Activated CD8-positive, alpha-beta T cell treated with anti-CD3 and anti-CD28 coated beads for 36 hours (primary cell): ENCODE data around the gene RFC1. TPM values are rescaled to one million over a fixed set of nuclear protein-coding genes. Genes with fewer than 3 reads are reported as not detected.
"Not testable (repeated sequence)": the region's sequence is repeated elsewhere in the genome, so short reads cannot be mapped to it uniquely, and the experiment has no call there.

Experiments
- ATAC-seq: fragments of 200-7000 bp; cut with Tn5 transposase; one replicate; pipeline ENCODE4 v1.10.0; 2021; ENCODE audit warnings: mild to moderate bottlenecking, moderate library complexity
- CTCF ChIA-PET: fragments of 350-600 bp; sonication (Branson Sonifier 250); formaldehyde crosslinking; loops from one replicate; lab custom pipeline; 2021; ENCODE audit warnings: antibody characterized with exemption; lab: Charles Lee
- POLR2A ChIA-PET: fragments of 350-600 bp; sonication (Branson Sonifier 250); formaldehyde crosslinking; loops from one replicate; lab custom pipeline; 2021; ENCODE audit warnings: antibody characterized with exemption; lab: Charles Lee
- DNase-seq: peaks from one replicate; pipeline ENCODE4 v3.0.0-alpha.2; 2020
- H3K27ac Mint-ChIP-seq: one replicate; pipeline ENCODE4 v1.8.0; 2021; ENCODE audit warnings: mild to moderate bottlenecking, mixed read lengths
- H3K27me3 Mint-ChIP-seq: one replicate; pipeline ENCODE4 v1.8.0; 2021; ENCODE audit warnings: mixed read lengths
- H3K36me3 Mint-ChIP-seq: one replicate; pipeline ENCODE4 v1.8.0; 2021; ENCODE audit warnings: low read depth, mixed read lengths
- H3K4me1 Mint-ChIP-seq: one replicate; pipeline ENCODE4 v1.8.0; 2021; ENCODE audit warnings: low read depth, mixed read lengths
- H3K4me3 Mint-ChIP-seq: one replicate; pipeline ENCODE4 v1.8.0; 2021; ENCODE audit warnings: mild to moderate bottlenecking, moderate library complexity, mixed read lengths
- H3K9me3 Mint-ChIP-seq: one replicate; pipeline ENCODE4 v1.8.0; 2021; ENCODE audit warnings: mixed read lengths
- CTCF ChIP-seq: fragments of 200-600 bp; IDR thresholded peaks from one replicate; pipeline ENCODE4 v1.8.0; 2022; ENCODE audit warnings: antibody characterized with exemption, mild to moderate bottlenecking
- intact Hi-C: fragments of 100-400 bp; cut with micrococcal nuclease; formaldehyde crosslinking; loops from one replicate; pipeline ENCODE4 v1.10.0; 2022
- total RNA-seq, 2 experiments: library from RNA; stranded (reverse); gene quantifications; one replicate each; pipeline ENCODE4 v1.2.3, GENCODE V29; 2021

The RFC1 gene
- total RNA-seq = 100 to 1,000 TPM; 108 to 114 TPM

GRCh38 chr4:39365830-39366771 is at the start of gene RFC1:
Gene RFC1, minus strand, starts transcription at chr4:39366362. Its CDS starts 121 bp downstream, at chr4:39366241.
- peaks cover 26% of the 10 kb centered on the region for H3K4me1 Mint-ChIP-seq
- POLR2A ChIA-PET = interaction anchor here (0.5 to 6.3 kb wide), 12 partner anchors 9 to 1092 kb away, joined by 3 to 87 read pairs (median 4); partner anchors contain the start of genes LIAS and RPL9

GRCh38 chr4:39415678-39416283 is 49.6 kb upstream of the RFC1 start:
- Mint-ChIP-seq H3K27ac (no peak overlapping the region), H3K4me3 (no peak overlapping the region), H3K27me3 (no peaks in the 10 kb centered on the region), H3K36me3 (no peaks in the 10 kb centered on the region), H3K4me1 (peaks cover 3% of the 10 kb centered on the region), H3K9me3 (no peaks in the 10 kb centered on the region)
- no peak for TF ChIP-seq CTCF
- intact Hi-C loops = no loop called here
- ChIA-PET POLR2A (interaction anchor here (0.6 kb wide), 1 partner anchor 461 kb away, joined by 4 read pairs; no protein-coding TSS in a partner anchor), CTCF (no interaction called here)
- ATAC-seq (no peak), DNase-seq (no peak)

More at GRCh38 chr4:39365830-39366771, at the start of gene RFC1:
- CTCF ChIA-PET = interaction anchor here (0.9 to 2.8 kb wide), 6 partner anchors 9 to 81 kb away, joined by 3 to 12 read pairs (median 3); no protein-coding TSS in a partner anchor
- peak within 1 kb of the TSS; percentile 95 for H3K27ac Mint-ChIP-seq
- peak; percentile 87 for ATAC-seq
- H3K27me3 Mint-ChIP-seq = no peaks in the 10 kb centered on the region
- H3K9me3 Mint-ChIP-seq = peaks cover 8% of the 10 kb centered on the region
- peak; percentile 97 for DNase-seq
- no peak for TF ChIP-seq CTCF
- intact Hi-C loops = no loop called here
- H3K36me3 Mint-ChIP-seq = peaks cover 25% of the 10 kb centered on the region
- peak within 1 kb of the TSS; percentile 91 for H3K4me3 Mint-ChIP-seq

GRCh38 chr4:39411561-39411960 is 45.4 kb upstream of the RFC1 start:
- H3K27me3 Mint-ChIP-seq, H3K9me3 Mint-ChIP-seq, H3K4me3 Mint-ChIP-seq, H3K36me3 Mint-ChIP-seq, intact Hi-C loops, H3K4me1 Mint-ChIP-seq, DNase-seq, H3K27ac Mint-ChIP-seq, CTCF ChIA-PET, ATAC-seq: not testable (repeated sequence)
- POLR2A ChIA-PET = interaction anchor here (0.6 kb wide), 2 partner anchors 54 to 191 kb away, joined by 4 to 5 read pairs; no protein-coding TSS in a partner anchor

GRCh38 chr4:39410415-39410814 is 44.3 kb upstream of the RFC1 start:
- H3K4me3 Mint-ChIP-seq = no peak overlapping the region
- DNase-seq (no peak), ATAC-seq (no peak)
- no peak for TF ChIP-seq CTCF
- no peaks in the 10 kb centered on the region for H3K9me3 Mint-ChIP-seq
- intact Hi-C loops = no loop called here
- H3K27ac Mint-ChIP-seq = no peak overlapping the region
- no peaks in the 10 kb centered on the region for H3K27me3 Mint-ChIP-seq
- POLR2A ChIA-PET = no interaction called here
- CTCF ChIA-PET = interaction anchor here (0.8 to 1.4 kb wide), 3 partner anchors 22 to 225 kb away, joined by 3 to 5 read pairs (median 3); no protein-coding TSS in a partner anchor
- H3K4me1 Mint-ChIP-seq = peaks cover 3% of the 10 kb centered on the region
- no peaks in the 10 kb centered on the region for H3K36me3 Mint-ChIP-seq

- CTCF ChIA-PET = interaction anchor here (1.2 kb wide), 1 partner anchor 9 kb away, joined by 3 read pairs; no protein-coding TSS in a partner anchor
- Mint-ChIP-seq H3K4me1 (no peaks in the 10 kb centered on the region), H3K4me3 (no peak overlapping the region), H3K27ac (no peak overlapping the region), H3K9me3 (no peaks in the 10 kb centered on the region), H3K27me3 (no peaks in the 10 kb centered on the region), H3K36me3 (no peaks in the 10 kb centered on the region)
- TF ChIP-seq CTCF = no peak
- POLR2A ChIA-PET = no interaction called here
- intact Hi-C loops = no loop called here
- DNase-seq = no peak
- ATAC-seq = no peak
Measured at GRCh38 chr4:39407584-39407885, 41.4 kb upstream of the RFC1 start.
